ENCODE results near the gene SLC29A2.
"Not testable (repeated sequence)": the region's sequence is repeated elsewhere in the genome, so short reads cannot be mapped to it uniquely, and the experiment has no call there.

The SLC29A2 gene

GRCh38 chr11:66327171-66328030, 44.2 kb downstream of the SLC29A2 start:
- Histone ChIP-seq H3K27me3 (replicated peaks; ENCODE audit: control insufficient read depth, insufficient read depth, low read length) (no peaks in the 10 kb centered on the region), H3K4me3 (ENCODE audit: low read length) (peak overlapping the region; percentile 7), H3K9me3 (ENCODE audit: control insufficient read depth, low read length) (no peaks in the 10 kb centered on the region), H3K9ac (ENCODE audit: low read length) (peak overlapping the region; percentile 75), H3K4me1 (ENCODE audit: control insufficient read depth, insufficient read depth, low read length) (peaks cover 56% of the 10 kb centered on the region), H3K36me3 (ENCODE audit: control insufficient read depth, insufficient read depth, low read length, severe bottlenecking) (peaks cover 11% of the 10 kb centered on the region)
- peak; percentile 73 for DNase-seq (ENCODE audit: low read depth)

- H3K4me3 ChIP-seq (ENCODE audit: low read length): peak overlapping the region; percentile 7
- H3K36me3 ChIP-seq (ENCODE audit: control insufficient read depth, insufficient read depth, low read length, severe bottlenecking): peaks cover 2% of the 10 kb centered on the region
- no peaks in the 10 kb centered on the region for H3K9me3 ChIP-seq (ENCODE audit: control insufficient read depth, low read length)
- H3K4me1 ChIP-seq (ENCODE audit: control insufficient read depth, insufficient read depth, low read length): peaks cover 65% of the 10 kb centered on the region
- peak; percentile 77 for DNase-seq (ENCODE audit: low read depth)
- H3K9ac ChIP-seq (ENCODE audit: low read length): peak overlapping the region; percentile 75
- no peaks in the 10 kb centered on the region for H3K27me3 ChIP-seq (replicated peaks; ENCODE audit: control insufficient read depth, insufficient read depth, low read length)
These were observed 45.1 kb downstream of the SLC29A2 start for GRCh38 chr11:66326261-66327111.

- Histone ChIP-seq H3K4me3 (ENCODE audit: low read length) (peak overlapping the region; percentile 16), H3K9ac (ENCODE audit: low read length) (peak overlapping the region; percentile 70), H3K4me1 (ENCODE audit: control insufficient read depth, insufficient read depth, low read length) (peaks cover 67% of the 10 kb centered on the region), H3K36me3 (ENCODE audit: control insufficient read depth, insufficient read depth, low read length, severe bottlenecking) (no peaks in the 10 kb centered on the region), H3K9me3 (ENCODE audit: control insufficient read depth, low read length) (no peaks in the 10 kb centered on the region), H3K27me3 (replicated peaks; ENCODE audit: control insufficient read depth, insufficient read depth, low read length) (no peaks in the 10 kb centered on the region)
- DNase-seq (ENCODE audit: low read depth): no peak
These were observed 46.3 kb downstream of the SLC29A2 start for GRCh38 chr11:66325263-66325671.

GRCh38 chr11:66324664-66325063, 46.9 kb downstream of the SLC29A2 start:
- Histone ChIP-seq H3K27me3 (replicated peaks; ENCODE audit: control insufficient read depth, insufficient read depth, low read length) (no peaks in the 10 kb centered on the region), H3K4me1 (ENCODE audit: control insufficient read depth, insufficient read depth, low read length) (peaks cover 67% of the 10 kb centered on the region), H3K36me3 (ENCODE audit: control insufficient read depth, insufficient read depth, low read length, severe bottlenecking) (no peaks in the 10 kb centered on the region), H3K9ac (ENCODE audit: low read length) (peak overlapping the region; percentile 70), H3K4me3 (ENCODE audit: low read length) (peak overlapping the region; percentile 16), H3K9me3 (ENCODE audit: control insufficient read depth, low read length) (no peaks in the 10 kb centered on the region)
- peak; percentile 67 for DNase-seq (ENCODE audit: low read depth)

DNA sequence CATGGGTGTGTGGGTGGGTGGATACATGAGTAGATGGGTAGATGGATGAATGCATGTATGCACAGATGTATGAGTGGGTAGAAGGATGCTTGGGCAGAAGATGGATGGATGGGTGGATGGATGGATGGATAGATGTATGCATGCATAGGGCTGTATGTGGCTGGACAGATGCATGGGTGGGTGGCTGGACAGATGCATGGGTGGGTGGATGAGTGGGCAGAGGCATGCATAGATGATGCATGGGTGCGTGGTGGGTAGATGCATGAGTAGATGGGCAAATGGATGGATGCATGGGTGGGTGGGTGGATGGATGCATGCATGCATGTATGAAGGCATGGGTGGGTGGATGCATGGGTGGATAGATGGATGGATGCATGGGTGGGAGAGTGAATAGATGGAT, 47.9 kb downstream of the SLC29A2 start:
- Histone ChIP-seq H3K27me3 (replicated peaks; ENCODE audit: control insufficient read depth, insufficient read depth, low read length) (no peaks in the 10 kb centered on the region), H3K9ac (ENCODE audit: low read length) (no peak overlapping the region), H3K9me3 (ENCODE audit: control insufficient read depth, low read length) (no peaks in the 10 kb centered on the region), H3K4me3 (ENCODE audit: low read length) (no peak overlapping the region), H3K36me3 (ENCODE audit: control insufficient read depth, insufficient read depth, low read length, severe bottlenecking) (no peaks in the 10 kb centered on the region), H3K4me1 (ENCODE audit: control insufficient read depth, insufficient read depth, low read length) (peaks cover 70% of the 10 kb centered on the region)
- DNase-seq (ENCODE audit: low read depth): no peak

GRCh38 chr11:66322732-66323427, 48.7 kb downstream of the SLC29A2 start:
- H3K4me1 ChIP-seq (ENCODE audit: control insufficient read depth, insufficient read depth, low read length): peaks cover 70% of the 10 kb centered on the region
- H3K36me3 ChIP-seq (ENCODE audit: control insufficient read depth, insufficient read depth, low read length, severe bottlenecking): no peaks in the 10 kb centered on the region
- H3K4me3 ChIP-seq (ENCODE audit: low read length): no peak overlapping the region
- H3K27me3 ChIP-seq (replicated peaks; ENCODE audit: control insufficient read depth, insufficient read depth, low read length): no peaks in the 10 kb centered on the region
- peak overlapping the region; percentile 76 for H3K9ac ChIP-seq (ENCODE audit: low read length)
- no peaks in the 10 kb centered on the region for H3K9me3 ChIP-seq (ENCODE audit: control insufficient read depth, low read length)
- DNase-seq (ENCODE audit: low read depth): peak; percentile 33

- peak overlapping the region; percentile 76 for H3K9ac ChIP-seq (ENCODE audit: low read length)
- H3K36me3 ChIP-seq (ENCODE audit: control insufficient read depth, insufficient read depth, low read length, severe bottlenecking): no peaks in the 10 kb centered on the region
- DNase-seq (ENCODE audit: low read depth): no peak
- H3K4me1 ChIP-seq (ENCODE audit: control insufficient read depth, insufficient read depth, low read length): peaks cover 67% of the 10 kb centered on the region
- no peaks in the 10 kb centered on the region for H3K27me3 ChIP-seq (replicated peaks; ENCODE audit: control insufficient read depth, insufficient read depth, low read length)
- no peaks in the 10 kb centered on the region for H3K9me3 ChIP-seq (ENCODE audit: control insufficient read depth, low read length)
- peak overlapping the region; percentile 15 for H3K4me3 ChIP-seq (ENCODE audit: low read length)
These were observed 50.0 kb downstream of the SLC29A2 start for GRCh38 chr11:66321606-66322005.

DNA sequence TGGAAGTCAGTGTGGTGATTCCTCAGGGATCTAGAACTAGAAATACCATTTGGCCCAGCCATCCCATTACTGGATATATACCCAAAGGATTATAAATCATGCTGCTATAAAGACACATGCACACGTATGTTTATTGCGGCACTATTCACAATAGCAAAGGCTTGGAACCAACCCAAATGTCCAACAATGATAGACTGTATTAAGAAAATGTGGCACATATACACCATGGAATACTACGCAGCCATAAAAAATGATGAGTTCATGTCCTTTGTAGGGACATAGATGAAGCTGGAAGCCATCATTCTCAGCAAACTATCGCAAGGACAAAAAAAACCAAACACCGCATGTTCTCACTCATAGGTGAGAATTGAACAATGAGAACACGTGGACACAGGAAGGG, 50.8 kb downstream of the SLC29A2 start:
- not testable (repeated sequence) for H3K27me3 ChIP-seq (replicated peaks; ENCODE audit: control insufficient read depth, insufficient read depth, low read length); H3K4me3 ChIP-seq (ENCODE audit: low read length); H3K36me3 ChIP-seq (ENCODE audit: control insufficient read depth, insufficient read depth, low read length, severe bottlenecking); H3K9me3 ChIP-seq (ENCODE audit: control insufficient read depth, low read length); DNase-seq (ENCODE audit: low read depth); H3K9ac ChIP-seq (ENCODE audit: low read length)
- H3K4me1 ChIP-seq (ENCODE audit: control insufficient read depth, insufficient read depth, low read length): peaks cover 63% of the 10 kb centered on the region

DNA sequence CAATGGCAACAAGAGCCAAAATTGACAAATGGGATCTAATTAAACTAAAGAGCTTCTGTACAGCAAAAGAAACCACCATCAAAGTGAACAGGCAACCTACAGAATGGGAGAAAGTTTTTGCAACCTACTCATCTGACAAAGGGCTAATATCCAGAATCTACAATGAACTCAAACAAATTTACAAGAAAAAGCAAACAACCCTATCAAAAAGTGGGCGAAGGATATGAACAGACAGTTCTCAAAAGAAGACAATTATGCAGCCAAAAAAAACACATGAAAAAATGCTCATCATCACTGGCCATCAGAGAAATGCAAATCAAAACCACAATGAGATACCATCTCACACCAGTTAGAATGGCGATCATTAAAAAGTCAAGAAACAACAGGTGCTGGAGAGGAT, 51.3 kb downstream of the SLC29A2 start:
- H3K9ac ChIP-seq (ENCODE audit: low read length); H3K27me3 ChIP-seq (replicated peaks; ENCODE audit: control insufficient read depth, insufficient read depth, low read length); H3K9me3 ChIP-seq (ENCODE audit: control insufficient read depth, low read length); H3K36me3 ChIP-seq (ENCODE audit: control insufficient read depth, insufficient read depth, low read length, severe bottlenecking); DNase-seq (ENCODE audit: low read depth); H3K4me3 ChIP-seq (ENCODE audit: low read length): not testable (repeated sequence)
- H3K4me1 ChIP-seq (ENCODE audit: control insufficient read depth, insufficient read depth, low read length): peaks cover 58% of the 10 kb centered on the region

GRCh38 chr11:66318600-66318970, 53.0 kb downstream of the SLC29A2 start:
- peaks cover 13% of the 10 kb centered on the region for H3K36me3 ChIP-seq (ENCODE audit: control insufficient read depth, insufficient read depth, low read length, severe bottlenecking)
- no peak for DNase-seq (ENCODE audit: low read depth)
- no peaks in the 10 kb centered on the region for H3K27me3 ChIP-seq (replicated peaks; ENCODE audit: control insufficient read depth, insufficient read depth, low read length)
- no peaks in the 10 kb centered on the region for H3K9me3 ChIP-seq (ENCODE audit: control insufficient read depth, low read length)
- H3K4me1 ChIP-seq (ENCODE audit: control insufficient read depth, insufficient read depth, low read length): peaks cover 44% of the 10 kb centered on the region
- peak overlapping the region; percentile 86 for H3K9ac ChIP-seq (ENCODE audit: low read length)
- H3K4me3 ChIP-seq (ENCODE audit: low read length): peak overlapping the region; percentile 26

All from adipocyte (in vitro differentiated cells).